Measurements from ENCODE around the gene SYNGR3. TPM values are rescaled to one million over a fixed set of nuclear protein-coding genes. Genes with fewer than 3 reads are reported as not detected.

The SYNGR3 gene
- total RNA-seq, 2 donors from 2014 or later, result 0.49 to 1.5 TPM

GRCh38 chr16:2039274-2040031 lies 49.7 kb downstream of the SYNGR3 start:
- no peak overlapping the region for H3K4me3 ChIP-seq
- H3K4me1 ChIP-seq (ENCODE audit: control insufficient read depth in 1 of 2, low read depth in 2 of 2), result peaks cover 23 to 49% of the 10 kb centered on the region in 2 donors
- no peaks in the 10 kb centered on the region for H3K9me3 ChIP-seq
- H3K27me3 ChIP-seq (replicated peaks; ENCODE audit: insufficient read depth), result no peaks in the 10 kb centered on the region
- peak overlapping the region; percentile 36 to 47 for H3K27ac ChIP-seq
- TF ChIP-seq CTCF (IDR thresholded peaks at IDR 0.05), result no peak
- peaks cover 16% of the 10 kb centered on the region for H3K36me3 ChIP-seq
- DNase-seq (ENCODE audit: low spot score) (no peak), ATAC-seq (ENCODE audit: insufficient number of reproducible peaks, low FRiP score, low read depth) (no peak)

GRCh38 chr16:2040041-2040786 lies 50.4 kb downstream of the SYNGR3 start:
- TF ChIP-seq CTCF (IDR thresholded peaks at IDR 0.05), result no peak
- peaks cover 17 to 44% of the 10 kb centered on the region in 2 donors for H3K4me1 ChIP-seq (ENCODE audit: control insufficient read depth in 1 of 2, low read depth in 2 of 2)

GRCh38 chr16:2040787-2041522 lies 51.2 kb downstream of the SYNGR3 start:
- Histone ChIP-seq H3K27me3 (replicated peaks; ENCODE audit: insufficient read depth) (no peaks in the 10 kb centered on the region), H3K36me3 (peaks cover 16% of the 10 kb centered on the region), H3K27ac (no peak overlapping the region), H3K4me1 (ENCODE audit: control insufficient read depth in 1 of 2, low read depth in 2 of 2) (peaks cover 14 to 40% of the 10 kb centered on the region in 2 donors), H3K9me3 (no peaks in the 10 kb centered on the region), H3K4me3 (no peak overlapping the region)
- no peak for ATAC-seq (ENCODE audit: insufficient number of reproducible peaks, low FRiP score, low read depth)
- TF ChIP-seq CTCF (IDR thresholded peaks at IDR 0.05), result no peak
- DNase-seq (ENCODE audit: low spot score), result no peak

More at GRCh38 chr16:2040041-2040786, 50.4 kb downstream of the SYNGR3 start:
- Histone ChIP-seq H3K9me3 (no peaks in the 10 kb centered on the region), H3K27ac (no peak overlapping the region), H3K27me3 (replicated peaks; ENCODE audit: insufficient read depth) (no peaks in the 10 kb centered on the region), H3K36me3 (peaks cover 16% of the 10 kb centered on the region), H3K4me3 (no peak overlapping the region)
- no peak for DNase-seq (ENCODE audit: low spot score)
- ATAC-seq (ENCODE audit: insufficient number of reproducible peaks, low FRiP score, low read depth), result no peak

GRCh38 chr16:2042171-2042985 lies 52.6 kb downstream of the SYNGR3 start:
- Histone ChIP-seq H3K27me3 (replicated peaks; ENCODE audit: insufficient read depth) (no peaks in the 10 kb centered on the region), H3K27ac (no peak overlapping the region), H3K9me3 (no peaks in the 10 kb centered on the region), H3K4me3 (no peak overlapping the region), H3K36me3 (peaks cover 10% of the 10 kb centered on the region), H3K4me1 (ENCODE audit: control insufficient read depth in 1 of 2, low read depth in 2 of 2) (peaks cover 11 to 40% of the 10 kb centered on the region in 2 donors)
- DNase-seq (ENCODE audit: low spot score) (no peak), ATAC-seq (ENCODE audit: insufficient number of reproducible peaks, low FRiP score, low read depth) (no peak)
- no peak for TF ChIP-seq CTCF (IDR thresholded peaks at IDR 0.05)
